A549 (cell line): Measurements from ENCODE around the gene SEC14L5. TPM values are rescaled to one million over a fixed set of nuclear protein-coding genes. Genes with fewer than 3 reads are reported as not detected.

Experiments
- ATAC-seq, 2 experiments: fragments of 200-7000 bp in 1 of 2; fragments of >200 bp in 1 of 2; cut with Nextera tagmentation in 1 of 2; cut with Tn5 transposase in 1 of 2; 3 replicates each; pipeline versions ENCODE4 v1.8.0 to v1.9.1; 2018 to 2020; ENCODE audit warnings: mild to moderate bottlenecking in 1 of 2, moderate library complexity in 1 of 2
- CTCF ChIA-PET: fragments of 300-600 bp; sonication (Branson Sonifier 250); formaldehyde crosslinking; extraction: SDS; loops from one replicate; lab custom pipeline; 2021; ENCODE audit warnings: antibody characterized with exemption, inconsistent platforms; lab: Yijun Ruan, JAX
- POLR2A ChIA-PET: fragments of 350-600 bp; formaldehyde crosslinking; extraction: SDS; loops from one replicate; lab custom pipeline; 2021; ENCODE audit warnings: antibody characterized with exemption, inconsistent platforms; lab: Yijun Ruan, JAX
- DNase-seq, 2 experiments: peaks; one replicate each; pipeline versions ENCODE4 v3.0.0 to v3.0.0-alpha.2; 2011 to 2016; ENCODE audit warnings: low read depth in 1 of 2, low spot score in 1 of 2
- FAIRE-seq: peaks from 2 replicates; lab custom pipeline; 2011; peaks lifted over from hg19 to GRCh38; lab: Jason Lieb, UNC
- H3K27ac ChIP-seq, 2 experiments: fragments of >200 bp; sonication (Bioruptor Twin); formaldehyde crosslinking; 3 replicates each; pipeline ENCODE4 v1.5.1; 2016 to 2017
- H3K4me1 ChIP-seq: fragments of >200 bp; sonication (Bioruptor Twin); formaldehyde crosslinking; 3 replicates; pipeline ENCODE4 v1.6.1; 2016
- H3K4me2 ChIP-seq: fragments of >200 bp; sonication (Bioruptor Twin); formaldehyde crosslinking; 3 replicates; pipeline ENCODE4 v1.6.1; 2016
- H3K4me3 ChIP-seq: fragments of >200 bp; sonication (Bioruptor Twin); formaldehyde crosslinking; 3 replicates; pipeline ENCODE4 v1.5.1; 2016
- H3K9me3 ChIP-seq: fragments of >200 bp; sonication (Bioruptor Twin); formaldehyde crosslinking; 3 replicates; pipeline ENCODE4 v1.6.1; 2016
- CBX2 ChIP-seq: fragments of 200-600 bp; sonication (generic); IDR thresholded peaks from 2 replicates; pipeline ENCODE4 v1.6.1; 2016; ENCODE audit warnings: low read depth, mild to moderate bottlenecking, borderline replicate concordance
- CHD4 ChIP-seq: fragments of 200-600 bp; sonication (generic); IDR thresholded peaks from 2 replicates; pipeline ENCODE4 v1.6.1; 2016; ENCODE audit warnings: antibody characterized with exemption, mild to moderate bottlenecking, borderline replicate concordance
- EHMT2 ChIP-seq: fragments of 200-600 bp; sonication (generic); IDR thresholded peaks from 2 replicates; pipeline ENCODE4 v1.6.1; 2016; ENCODE audit warnings: antibody characterized with exemption, low read depth, mild to moderate bottlenecking, moderate library complexity
- EP300 ChIP-seq, 2 experiments: fragments of >200 bp; sonication (Bioruptor Twin); formaldehyde crosslinking; IDR thresholded peaks; 2 replicates in 1 of 2; 3 replicates in 1 of 2; pipeline ENCODE4 v1.6.1; 2016 to 2017
- ESRRA ChIP-seq: fragments of 150-350 bp; IDR thresholded peaks from 2 replicates; pipeline ENCODE4 v1.6.1; 2014; ENCODE audit warnings: mild to moderate bottlenecking, low read length, borderline replicate concordance
- FOSB ChIP-seq: fragments of 250-450 bp; sonication (Bioruptor Pico); IDR thresholded peaks from 2 replicates; pipeline ENCODE4 v1.5.0; 2020; ENCODE audit warnings: mild to moderate bottlenecking, moderate library complexity
- JUN ChIP-seq, 2 experiments: fragments of >200 bp; sonication (Bioruptor Twin); formaldehyde crosslinking; IDR thresholded peaks; 2 replicates in 1 of 2; 3 replicates in 1 of 2; pipeline ENCODE4 v1.6.1; 2016 to 2017
- JUNB ChIP-seq: fragments of >200 bp; sonication (Bioruptor Twin); formaldehyde crosslinking; IDR thresholded peaks from 2 replicates; pipeline ENCODE4 v1.6.1; 2016
- KDM5A ChIP-seq: fragments of 200-600 bp; sonication (generic); IDR thresholded peaks from 2 replicates; pipeline ENCODE4 v1.6.1; 2016; ENCODE audit warnings: antibody characterized with exemption, mild to moderate bottlenecking
- RAD21 ChIP-seq, 2 experiments: fragments of >200 bp in 1 of 2; sonication (Bioruptor Twin) in 1 of 2; formaldehyde crosslinking in 1 of 2; IDR thresholded peaks in 1 of 2; conservative IDR thresholded peaks in 1 of 2; 2 replicates in 1 of 2; 3 replicates in 1 of 2; pipeline ENCODE4 v1.6.1; 2012 to 2018; ENCODE audit warnings: inconsistent platforms in 1 of 2
- SREBF2 ChIP-seq: fragments of 450-650 bp; IDR thresholded peaks from 2 replicates; pipeline ENCODE4 v1.6.1; 2014; ENCODE audit warnings: mild to moderate bottlenecking, moderate library complexity
- TFCP2L1 ChIP-seq: fragments of 250-450 bp; sonication (Bioruptor Pico); IDR thresholded peaks from 2 replicates; pipeline ENCODE4 v1.5.0; 2021; ENCODE audit warnings: mild to moderate bottlenecking
- WGBS: methylation state at CpG from one replicate; pipeline ENCODE4 v1.1.6; 2017; ENCODE audit errors: missing lambda C conversion rate; 5-methylcytosine and 5-hydroxymethylcytosine counted together
- polyA plus RNA-seq, 4 experiments: library from polyadenylated mRNA; depleted of rRNA in 3 of 4; stranded (reverse); fragments of >200 nt; fragmentation: RNase III in 1 of 4; extraction: RNeasy Plus Mini Kit Qiagen cat#74134 plus additional on column Dnase treatment in 1 of 4; gene quantifications; 2 replicates in 3 of 4; 3 replicates in 1 of 4; pipeline ENCODE4 v1.2.3, GENCODE V29; 2011 to 2017
- TF ChIP-seq, protein P1 (sequence below): fragments of 450-650 bp; IDR thresholded peaks from 2 replicates; pipeline ENCODE4 v1.6.1; 2014; ENCODE audit warnings: antibody characterized with exemption
- TF ChIP-seq, protein P2 (sequence below): IDR thresholded peaks from 2 replicates; pipeline ENCODE4 v1.6.1; 2012; ENCODE audit warnings: low read depth, borderline replicate concordance
- TF ChIP-seq, protein P3 (sequence below): fragments of 250-450 bp; sonication (Bioruptor Pico); IDR thresholded peaks from 2 replicates; pipeline ENCODE4 v1.5.0; 2020; ENCODE audit warnings: low read depth, mild to moderate bottlenecking, moderate library complexity
- TF ChIP-seq, protein P4 (sequence below): fragments of 200-600 bp; sonication (generic); IDR thresholded peaks from 2 replicates; pipeline ENCODE4 v1.6.1; 2016; ENCODE audit warnings: antibody characterized with exemption, mild to moderate bottlenecking, moderate library complexity
- TF ChIP-seq, protein P5 (sequence below): IDR thresholded peaks from 2 replicates; pipeline ENCODE4 v1.6.1; 2012
- TF ChIP-seq, protein P6 (sequence below): IDR thresholded peaks from 2 replicates; pipeline ENCODE4 v1.6.1; 2012
- TF ChIP-seq, protein P7 (sequence below): fragments of >200 bp; sonication (Bioruptor Twin); formaldehyde crosslinking; IDR thresholded peaks from 2 replicates; pipeline ENCODE4 v1.6.1; 2016

The SEC14L5 gene
- polyA plus RNA-seq, 2 of the 4 experiments (the other 2 are of a cell fraction): 0.03 to 0.05 TPM

DNA sequence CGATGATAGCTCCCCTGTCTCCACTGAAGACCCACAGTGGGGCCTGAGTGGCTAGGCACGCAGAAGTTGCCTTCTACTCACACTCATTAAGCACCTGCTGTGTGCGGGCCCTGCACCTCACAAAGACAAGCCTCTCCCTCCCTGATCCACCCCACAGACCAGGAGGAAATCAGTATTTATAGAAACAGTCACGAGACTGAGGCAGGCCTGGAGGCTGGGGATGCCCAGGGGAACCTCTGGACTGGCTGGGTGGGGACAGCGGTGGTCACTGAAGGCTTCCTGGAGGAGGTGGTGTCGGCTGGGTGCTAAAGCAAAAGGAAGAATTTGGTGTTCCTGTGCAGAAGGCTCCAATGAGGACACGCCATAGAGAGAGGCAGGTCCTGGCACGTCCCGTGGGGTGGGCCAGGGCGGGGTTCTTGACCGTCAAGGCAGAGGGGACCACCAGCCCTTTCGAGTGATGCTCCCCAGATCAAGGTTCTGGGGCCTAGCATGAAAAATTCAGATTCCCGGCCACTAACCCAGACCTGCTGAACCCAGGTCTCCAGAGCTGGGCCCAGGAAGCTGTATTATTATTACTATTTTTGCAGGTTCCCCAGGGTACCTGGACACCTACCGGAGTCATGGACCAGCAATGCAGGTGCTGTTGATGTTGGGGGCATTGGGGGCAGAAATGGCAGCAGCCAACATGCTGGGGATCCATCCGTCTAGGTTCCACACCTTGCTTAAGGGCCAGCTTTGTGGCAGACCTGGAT, 44.2 kb upstream of the SEC14L5 start:
- no peak for FAIRE-seq
- POLR2A ChIA-PET: no interaction called here
- CTCF ChIA-PET: interaction anchor here (1.1 to 1.5 kb wide), 3 partner anchors 22 to 50 kb away, joined by 3 read pairs; no protein-coding TSS in a partner anchor

DNA sequence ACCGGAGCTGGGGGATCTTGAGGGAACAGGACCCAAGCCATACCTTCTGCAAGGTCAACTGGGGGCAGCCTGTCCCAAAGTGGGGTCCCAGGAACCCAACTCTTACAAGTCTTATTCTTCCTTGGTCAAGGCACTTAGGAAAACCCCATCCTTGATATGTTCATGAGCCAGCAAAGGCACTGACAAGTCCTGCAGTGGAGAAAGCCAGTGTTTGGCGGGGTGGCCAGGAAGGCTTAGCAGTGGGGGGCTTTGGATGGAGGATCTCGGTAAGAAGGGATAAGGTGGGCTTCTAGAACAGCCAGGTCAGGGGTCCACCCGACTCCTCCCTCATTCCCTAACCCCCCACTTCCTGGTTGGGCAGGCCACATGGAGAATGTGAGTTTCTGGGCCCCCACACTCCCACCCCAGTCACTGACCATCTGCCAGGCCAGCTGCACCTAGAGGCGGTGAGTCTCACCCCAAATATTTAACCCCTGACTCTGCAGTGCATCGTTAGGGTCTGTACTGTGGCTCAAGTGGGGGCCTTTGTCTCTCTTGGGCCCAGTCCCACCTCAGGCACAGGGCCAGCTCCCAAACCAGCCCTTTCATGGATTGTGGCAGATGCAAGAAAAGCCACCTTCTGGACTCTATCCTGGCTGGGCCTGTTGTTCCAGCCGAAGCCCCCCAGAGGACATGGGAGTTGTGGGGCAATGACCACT, 43.5 kb upstream of the SEC14L5 start:
- H3K4me3 ChIP-seq: no peak overlapping the region
- no peaks in the 10 kb centered on the region for H3K9me3 ChIP-seq
- no peak for FAIRE-seq
- 0 out of 6 replicates have a peak overlapping the region, but pooled peaks of 1 of the 2 experiments have one; percentile 14 for H3K27ac ChIP-seq
- CTCF ChIA-PET: interaction anchor here (1.0 to 2.0 kb wide), 3 partner anchors 18 to 22 kb away, joined by 3 to 6 read pairs (median 3); partner anchors contain the start of gene PPL
- 87% methylated on average over 7 of the region's 7 CpGs for WGBS
- no peak overlapping the region for H3K4me2 ChIP-seq
- no peak for TF ChIP-seq JUN (IDR thresholded peaks at IDR 0.05)
- no peak for TF ChIP-seq SREBF2
- no peak for TF ChIP-seq EHMT2
- TF ChIP-seq, protein P1, sequence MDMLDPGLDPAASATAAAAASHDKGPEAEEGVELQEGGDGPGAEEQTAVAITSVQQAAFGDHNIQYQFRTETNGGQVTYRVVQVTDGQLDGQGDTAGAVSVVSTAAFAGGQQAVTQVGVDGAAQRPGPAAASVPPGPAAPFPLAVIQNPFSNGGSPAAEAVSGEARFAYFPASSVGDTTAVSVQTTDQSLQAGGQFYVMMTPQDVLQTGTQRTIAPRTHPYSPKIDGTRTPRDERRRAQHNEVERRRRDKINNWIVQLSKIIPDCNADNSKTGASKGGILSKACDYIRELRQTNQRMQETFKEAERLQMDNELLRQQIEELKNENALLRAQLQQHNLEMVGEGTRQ: no peak
- TF ChIP-seq, protein P2, sequence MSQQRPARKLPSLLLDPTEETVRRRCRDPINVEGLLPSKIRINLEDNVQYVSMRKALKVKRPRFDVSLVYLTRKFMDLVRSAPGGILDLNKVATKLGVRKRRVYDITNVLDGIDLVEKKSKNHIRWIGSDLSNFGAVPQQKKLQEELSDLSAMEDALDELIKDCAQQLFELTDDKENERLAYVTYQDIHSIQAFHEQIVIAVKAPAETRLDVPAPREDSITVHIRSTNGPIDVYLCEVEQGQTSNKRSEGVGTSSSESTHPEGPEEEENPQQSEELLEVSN: no peak
- TF ChIP-seq, protein P3, sequence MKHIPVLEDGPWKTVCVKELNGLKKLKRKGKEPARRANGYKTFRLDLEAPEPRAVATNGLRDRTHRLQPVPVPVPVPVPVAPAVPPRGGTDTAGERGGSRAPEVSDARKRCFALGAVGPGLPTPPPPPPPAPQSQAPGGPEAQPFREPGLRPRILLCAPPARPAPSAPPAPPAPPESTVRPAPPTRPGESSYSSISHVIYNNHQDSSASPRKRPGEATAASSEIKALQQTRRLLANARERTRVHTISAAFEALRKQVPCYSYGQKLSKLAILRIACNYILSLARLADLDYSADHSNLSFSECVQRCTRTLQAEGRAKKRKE (CRISPR knock-in tag): no peak
- TF ChIP-seq, protein P4, sequence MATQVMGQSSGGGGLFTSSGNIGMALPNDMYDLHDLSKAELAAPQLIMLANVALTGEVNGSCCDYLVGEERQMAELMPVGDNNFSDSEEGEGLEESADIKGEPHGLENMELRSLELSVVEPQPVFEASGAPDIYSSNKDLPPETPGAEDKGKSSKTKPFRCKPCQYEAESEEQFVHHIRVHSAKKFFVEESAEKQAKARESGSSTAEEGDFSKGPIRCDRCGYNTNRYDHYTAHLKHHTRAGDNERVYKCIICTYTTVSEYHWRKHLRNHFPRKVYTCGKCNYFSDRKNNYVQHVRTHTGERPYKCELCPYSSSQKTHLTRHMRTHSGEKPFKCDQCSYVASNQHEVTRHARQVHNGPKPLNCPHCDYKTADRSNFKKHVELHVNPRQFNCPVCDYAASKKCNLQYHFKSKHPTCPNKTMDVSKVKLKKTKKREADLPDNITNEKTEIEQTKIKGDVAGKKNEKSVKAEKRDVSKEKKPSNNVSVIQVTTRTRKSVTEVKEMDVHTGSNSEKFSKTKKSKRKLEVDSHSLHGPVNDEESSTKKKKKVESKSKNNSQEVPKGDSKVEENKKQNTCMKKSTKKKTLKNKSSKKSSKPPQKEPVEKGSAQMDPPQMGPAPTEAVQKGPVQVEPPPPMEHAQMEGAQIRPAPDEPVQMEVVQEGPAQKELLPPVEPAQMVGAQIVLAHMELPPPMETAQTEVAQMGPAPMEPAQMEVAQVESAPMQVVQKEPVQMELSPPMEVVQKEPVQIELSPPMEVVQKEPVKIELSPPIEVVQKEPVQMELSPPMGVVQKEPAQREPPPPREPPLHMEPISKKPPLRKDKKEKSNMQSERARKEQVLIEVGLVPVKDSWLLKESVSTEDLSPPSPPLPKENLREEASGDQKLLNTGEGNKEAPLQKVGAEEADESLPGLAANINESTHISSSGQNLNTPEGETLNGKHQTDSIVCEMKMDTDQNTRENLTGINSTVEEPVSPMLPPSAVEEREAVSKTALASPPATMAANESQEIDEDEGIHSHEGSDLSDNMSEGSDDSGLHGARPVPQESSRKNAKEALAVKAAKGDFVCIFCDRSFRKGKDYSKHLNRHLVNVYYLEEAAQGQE: no peak
- TF ChIP-seq, protein P5, sequence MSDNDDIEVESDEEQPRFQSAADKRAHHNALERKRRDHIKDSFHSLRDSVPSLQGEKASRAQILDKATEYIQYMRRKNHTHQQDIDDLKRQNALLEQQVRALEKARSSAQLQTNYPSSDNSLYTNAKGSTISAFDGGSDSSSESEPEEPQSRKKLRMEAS: no peak
- TF ChIP-seq, protein P6, sequence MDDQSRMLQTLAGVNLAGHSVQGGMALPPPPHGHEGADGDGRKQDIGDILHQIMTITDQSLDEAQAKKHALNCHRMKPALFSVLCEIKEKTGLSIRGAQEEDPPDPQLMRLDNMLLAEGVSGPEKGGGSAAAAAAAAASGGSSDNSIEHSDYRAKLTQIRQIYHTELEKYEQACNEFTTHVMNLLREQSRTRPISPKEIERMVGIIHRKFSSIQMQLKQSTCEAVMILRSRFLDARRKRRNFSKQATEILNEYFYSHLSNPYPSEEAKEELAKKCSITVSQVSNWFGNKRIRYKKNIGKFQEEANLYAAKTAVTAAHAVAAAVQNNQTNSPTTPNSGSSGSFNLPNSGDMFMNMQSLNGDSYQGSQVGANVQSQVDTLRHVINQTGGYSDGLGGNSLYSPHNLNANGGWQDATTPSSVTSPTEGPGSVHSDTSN: no peak
- TF ChIP-seq, protein P7, sequence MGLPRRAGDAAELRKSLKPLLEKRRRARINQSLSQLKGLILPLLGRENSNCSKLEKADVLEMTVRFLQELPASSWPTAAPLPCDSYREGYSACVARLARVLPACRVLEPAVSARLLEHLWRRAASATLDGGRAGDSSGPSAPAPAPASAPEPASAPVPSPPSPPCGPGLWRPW: no peak
- TF ChIP-seq CHD4: no peak
- no peak for TF ChIP-seq KDM5A
- TF ChIP-seq RAD21 (conservative IDR thresholded peaks at IDR 0.05 in 1 of 2, IDR thresholded peaks at IDR 0.05 in 1 of 2): no peak
- TF ChIP-seq CBX2: no peak
- no peak for TF ChIP-seq EP300 (IDR thresholded peaks at IDR 0.05)
- no peak for TF ChIP-seq ESRRA
- no peak for TF ChIP-seq FOSB
- H3K4me1 ChIP-seq: peaks cover 8% of the 10 kb centered on the region; the same call in 2 of the 3 replicates
- no peak for DNase-seq
- POLR2A ChIA-PET: no interaction called here
- no peak for ATAC-seq

More for the DNA sequence above, 44.2 kb upstream of the SEC14L5 start:
- peak overlapping the region in 1 of 2 experiments; percentile 39; a peak in 1 of 6 replicates for H3K27ac ChIP-seq
- TF ChIP-seq, protein P7: no peak
- TF ChIP-seq, protein P5: no peak
- no peak for TF ChIP-seq JUNB
- TF ChIP-seq TFCP2L1 (CRISPR knock-in tag): no peak
- TF ChIP-seq EHMT2: no peak
- TF ChIP-seq KDM5A: no peak
- H3K4me3 ChIP-seq: no peak overlapping the region
- DNase-seq (no peak), ATAC-seq (no peak)
- no peaks in the 10 kb centered on the region for H3K9me3 ChIP-seq
- no peak overlapping the region for H3K4me2 ChIP-seq
- WGBS: 90% methylated on average over 11 of the region's 15 CpGs
- peaks cover 8% of the 10 kb centered on the region; the same call in 2 of the 3 replicates for H3K4me1 ChIP-seq
